Stimulated activated CD4-positive, alpha-beta T cell treated with anti-CD3 and anti-CD28 coated beads, Interleukin-4, amount 100 ng/mL, for 24 hours (primary cell): ENCODE data around the gene CTSD.

Source experiments
- DNase-seq: peaks from one replicate; pipeline ENCODE4 v3.0.0-alpha.2; 2020

Gene CTSD

DNA sequence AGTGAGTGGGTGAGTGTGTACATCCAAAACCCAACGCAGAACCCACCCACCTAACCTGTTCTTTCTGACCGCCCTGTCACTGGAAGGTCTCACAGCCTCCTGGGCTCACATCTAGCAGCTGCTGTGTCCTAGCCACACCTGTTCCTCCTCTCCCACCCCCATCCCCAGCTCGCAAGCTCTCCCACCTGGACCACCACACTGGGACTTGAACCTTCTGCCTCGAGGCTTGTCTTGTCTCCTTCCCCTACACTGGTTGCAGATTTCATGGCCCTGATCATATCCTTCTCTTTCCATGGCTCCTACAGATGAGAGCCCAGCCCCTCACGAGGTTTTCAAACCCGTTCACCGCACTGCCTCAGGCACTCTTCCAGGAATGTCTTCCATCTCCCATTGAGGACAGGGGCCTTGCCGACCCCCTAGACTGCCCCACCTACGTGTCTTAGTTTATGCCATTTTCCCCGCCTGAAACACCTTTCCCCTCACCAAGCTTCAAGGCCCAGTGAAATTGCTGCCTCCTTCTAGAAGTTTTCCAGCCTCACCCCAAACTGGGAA is 20.1 kb downstream of the CTSD start:
- DNase-seq: no peak

DNA sequence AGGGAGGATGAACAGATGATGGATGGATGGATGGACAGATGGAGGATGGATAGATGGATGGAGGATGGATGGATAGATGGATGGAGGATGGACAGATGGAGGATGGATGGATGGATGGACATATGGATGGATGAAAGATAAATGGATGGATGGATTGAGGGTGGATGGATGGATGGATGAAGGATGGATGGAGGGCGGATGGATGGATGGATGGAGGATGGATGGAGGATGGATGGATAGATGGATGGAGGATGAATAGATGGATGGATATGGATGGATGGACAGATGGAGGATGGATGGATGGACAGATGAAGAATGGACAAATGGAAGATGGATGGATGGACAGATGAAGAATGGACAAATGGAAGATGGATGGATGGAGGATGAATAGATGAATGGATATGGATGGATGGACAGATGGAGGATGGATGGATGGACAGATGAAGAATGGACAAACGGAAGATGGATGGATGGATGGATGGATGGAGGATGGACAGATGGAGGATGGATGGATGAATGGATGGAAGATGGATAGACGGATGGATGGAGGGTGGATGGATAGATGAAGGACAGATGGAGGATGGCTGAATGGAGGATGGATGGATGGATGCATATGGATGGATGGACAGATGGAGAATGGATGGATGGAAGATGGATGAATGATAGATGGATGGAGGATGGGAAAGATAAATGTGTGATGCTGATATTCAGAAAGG is 20.7 kb downstream of the CTSD start:
- DNase-seq: no peak

DNA sequence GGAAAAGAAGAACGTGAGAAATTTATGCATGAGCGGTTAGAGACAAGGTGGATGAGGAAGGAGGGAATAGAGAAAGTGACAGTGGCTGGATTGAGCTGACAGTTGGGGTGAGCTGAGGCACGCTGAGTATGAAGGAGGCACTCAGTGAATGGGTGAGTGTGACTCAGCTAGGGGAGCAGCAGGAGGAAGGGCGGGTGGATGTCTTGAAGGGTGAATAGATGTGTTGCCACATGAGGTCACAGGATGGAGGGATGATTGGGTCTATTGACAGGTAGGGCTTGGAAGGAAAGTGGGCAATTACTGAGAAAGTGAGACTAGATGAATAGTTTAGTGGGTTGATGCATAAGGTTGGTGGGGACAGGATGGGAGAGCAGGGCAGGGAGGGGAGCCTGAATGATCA is 21.4 kb downstream of the CTSD start:
- no peak for DNase-seq

DNA sequence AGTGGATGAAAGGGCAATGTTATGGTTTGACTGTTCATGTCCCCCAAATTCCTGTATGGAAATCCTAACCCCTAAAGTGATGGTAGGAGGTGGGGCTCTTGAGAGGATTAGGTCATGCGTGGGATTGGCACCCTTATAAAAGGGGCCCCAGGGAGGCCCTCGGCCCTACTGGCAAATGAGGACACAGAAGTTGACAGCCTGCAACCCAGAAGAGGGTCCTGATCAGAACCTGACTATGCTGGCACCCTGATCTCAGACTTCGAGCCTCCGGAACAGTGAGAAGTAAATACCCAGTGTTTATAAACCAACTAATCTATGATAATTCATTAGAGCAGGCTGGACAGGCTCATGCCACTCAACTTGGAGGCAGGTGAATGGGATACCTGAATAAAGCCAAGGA is 22.0 kb downstream of the CTSD start:
- DNase-seq: no peak

DNA sequence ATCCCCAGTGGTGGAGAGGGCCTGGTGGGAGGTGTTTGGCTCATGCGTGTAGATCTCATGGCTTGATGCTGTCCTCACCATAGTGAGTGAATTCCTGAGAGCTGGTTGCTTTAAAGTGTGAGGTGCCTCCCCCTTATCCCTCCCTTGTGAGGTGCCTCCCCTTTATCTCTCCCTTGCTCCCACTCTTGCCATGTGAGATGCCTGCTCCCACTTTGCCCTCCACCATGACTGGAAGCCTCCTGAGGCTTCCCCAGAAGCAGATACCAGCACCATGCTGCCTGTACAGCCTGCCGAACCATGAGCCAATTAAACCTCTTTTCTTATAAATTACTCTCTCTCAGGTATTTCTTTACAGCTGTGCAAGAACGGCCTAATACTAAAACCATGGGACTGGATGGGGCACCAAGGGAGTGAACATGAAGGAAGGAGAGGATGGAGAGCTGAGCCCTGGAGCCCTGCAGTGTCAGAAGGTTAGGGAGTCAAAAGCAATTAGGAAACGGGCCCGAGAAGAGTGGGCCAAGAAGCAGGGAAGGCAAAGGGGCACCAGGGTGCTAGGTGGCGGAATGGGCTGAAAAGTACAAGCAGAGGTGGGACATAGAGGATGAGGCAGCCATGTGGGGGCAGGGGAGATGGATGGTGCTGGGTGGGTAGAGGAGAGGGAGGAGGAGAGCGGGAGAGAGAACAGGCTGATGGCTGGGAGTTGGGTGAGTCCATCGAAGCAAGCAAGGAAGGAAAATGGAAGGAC is 22.8 kb downstream of the CTSD start:
- no peak for DNase-seq

DNA sequence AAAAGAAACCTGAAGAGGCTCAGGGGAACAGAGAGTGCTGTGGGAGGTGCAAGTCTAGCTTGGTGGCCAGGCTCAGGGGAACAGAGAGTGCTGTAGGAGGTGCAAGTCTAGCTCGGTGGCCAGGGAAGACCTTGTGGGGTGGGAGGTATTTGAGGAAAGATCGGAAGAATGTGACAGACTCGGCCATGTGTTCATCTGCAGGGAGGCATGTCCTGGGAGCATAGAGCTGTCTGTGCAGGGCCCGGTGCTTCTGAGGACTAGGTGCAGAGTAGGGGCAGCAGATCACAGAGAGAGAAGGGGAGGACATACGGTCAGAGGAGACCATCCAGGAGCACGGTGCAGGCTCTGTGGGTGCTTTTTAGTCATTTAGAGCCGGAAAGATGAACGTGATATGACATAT is 24.2 kb downstream of the CTSD start:
- DNase-seq: no peak

DNA sequence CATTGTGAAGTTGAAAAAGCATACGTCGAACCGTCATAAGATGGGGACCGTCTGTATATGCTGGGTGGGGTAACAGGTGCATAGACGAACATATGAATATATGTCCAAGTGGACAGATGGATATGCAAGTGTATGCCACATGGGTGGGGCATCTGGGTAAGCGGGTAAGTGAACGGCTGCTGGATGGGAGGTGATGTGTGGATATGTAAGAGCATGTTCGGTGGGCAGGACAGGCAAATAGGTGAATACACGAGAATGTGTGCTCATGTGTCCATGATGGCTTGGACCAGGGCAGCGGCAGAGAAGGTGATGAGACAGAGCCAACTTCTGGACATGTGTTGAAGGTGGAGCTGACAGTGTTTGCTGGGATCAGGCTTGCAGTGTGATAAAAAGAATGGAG is 25.3 kb downstream of the CTSD start:
- DNase-seq: no peak

DNA sequence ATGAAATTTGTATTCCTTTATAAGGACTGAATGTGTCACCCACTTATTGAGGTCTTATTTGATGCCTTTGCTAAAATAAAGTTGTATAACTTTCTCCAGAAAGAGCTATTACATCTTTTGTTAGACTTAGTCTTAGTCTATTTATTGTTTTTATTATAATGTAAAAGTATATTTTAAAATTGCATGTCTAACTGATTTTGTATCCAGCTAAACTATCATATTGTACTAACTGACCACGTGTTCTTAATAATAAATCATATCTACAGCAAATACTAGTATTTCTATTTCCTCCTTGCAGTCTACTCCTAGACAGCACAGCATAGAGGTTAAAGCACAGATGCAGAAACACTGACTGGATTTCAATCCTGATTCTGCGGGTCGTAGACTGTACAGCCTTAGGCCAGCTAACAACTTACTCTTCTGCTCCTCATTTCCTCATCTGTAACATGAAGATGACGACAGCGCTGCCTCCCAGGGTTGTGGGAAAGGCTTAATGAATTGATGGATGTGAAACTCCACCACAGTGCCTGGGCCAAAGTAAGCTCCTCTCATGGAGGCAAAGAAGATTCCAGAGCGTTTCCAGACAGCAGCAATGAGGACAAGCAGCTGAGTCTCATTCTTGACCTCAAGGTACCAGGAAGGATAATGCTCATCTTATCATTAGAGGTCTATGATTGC is 26.5 kb downstream of the CTSD start:
- no peak for DNase-seq

DNA sequence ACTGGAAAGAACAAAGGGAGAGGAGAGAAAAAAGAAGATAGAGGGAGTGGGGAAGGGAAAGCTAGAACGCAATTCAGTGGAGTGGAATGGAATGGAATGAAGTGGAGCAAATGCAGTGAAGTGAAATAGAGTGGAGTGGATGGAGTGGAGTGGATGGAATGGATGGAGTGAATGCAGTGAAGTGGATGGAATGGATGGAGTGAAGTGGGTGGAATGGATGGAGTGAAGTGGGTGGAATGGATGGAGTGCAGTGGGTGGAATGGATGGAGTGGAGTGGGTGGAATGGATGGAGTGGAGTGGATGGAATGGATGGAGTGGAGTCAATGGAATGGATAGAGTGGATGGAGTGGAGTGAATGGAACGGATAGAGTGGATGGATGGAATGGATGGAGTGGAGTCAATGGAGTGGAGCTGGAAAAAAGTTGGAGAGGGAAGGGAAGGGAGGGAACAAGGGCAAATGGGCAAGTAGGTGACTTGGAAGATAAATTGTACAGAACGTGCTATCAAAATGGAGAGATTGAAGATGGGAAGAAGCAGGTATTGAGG is 27.2 kb downstream of the CTSD start:
- no peak for DNase-seq

DNA sequence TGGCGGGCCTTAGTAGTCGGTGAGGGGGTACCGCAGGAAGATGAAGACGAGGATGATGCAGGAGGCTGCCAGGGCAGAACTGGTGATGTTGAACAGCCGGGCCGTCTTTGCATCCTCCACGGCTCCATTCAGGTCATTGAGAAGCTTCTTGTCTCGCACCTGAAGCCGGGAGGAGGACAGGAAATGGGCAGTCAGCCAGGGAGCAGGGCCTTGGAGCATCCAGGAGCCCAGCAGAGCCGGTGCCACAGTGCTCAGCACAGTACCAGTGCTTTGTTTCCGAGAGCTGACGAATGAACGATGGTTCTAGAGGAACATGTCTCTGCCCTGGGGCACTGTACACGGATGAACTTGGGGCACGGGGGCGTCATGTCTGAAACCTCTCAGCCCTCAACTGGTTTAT is 28.5 kb downstream of the CTSD start:
- DNase-seq: no peak

DNA sequence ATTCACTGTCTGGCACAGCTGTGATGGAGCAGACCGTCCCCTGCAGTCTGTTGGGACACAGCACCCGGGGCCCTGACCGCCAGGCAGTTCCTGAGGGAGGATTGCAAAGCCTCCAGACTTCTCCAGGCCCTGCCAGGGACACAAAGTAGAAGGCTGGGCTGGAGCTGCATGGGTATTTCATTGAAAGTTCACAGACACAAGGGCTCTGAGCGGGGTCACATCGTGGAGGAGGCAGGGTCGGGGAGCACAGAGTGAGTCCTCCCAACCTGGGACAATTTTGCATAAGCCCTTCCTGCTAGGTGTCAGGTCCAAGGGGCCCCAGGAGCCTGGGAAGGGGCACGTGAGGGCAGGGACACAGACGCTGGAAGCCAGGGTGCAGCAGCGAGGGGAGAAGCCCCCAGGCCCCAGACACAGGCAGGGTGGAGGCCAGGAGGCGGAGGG is 29.1 kb downstream of the CTSD start:
- no peak for DNase-seq

DNA sequence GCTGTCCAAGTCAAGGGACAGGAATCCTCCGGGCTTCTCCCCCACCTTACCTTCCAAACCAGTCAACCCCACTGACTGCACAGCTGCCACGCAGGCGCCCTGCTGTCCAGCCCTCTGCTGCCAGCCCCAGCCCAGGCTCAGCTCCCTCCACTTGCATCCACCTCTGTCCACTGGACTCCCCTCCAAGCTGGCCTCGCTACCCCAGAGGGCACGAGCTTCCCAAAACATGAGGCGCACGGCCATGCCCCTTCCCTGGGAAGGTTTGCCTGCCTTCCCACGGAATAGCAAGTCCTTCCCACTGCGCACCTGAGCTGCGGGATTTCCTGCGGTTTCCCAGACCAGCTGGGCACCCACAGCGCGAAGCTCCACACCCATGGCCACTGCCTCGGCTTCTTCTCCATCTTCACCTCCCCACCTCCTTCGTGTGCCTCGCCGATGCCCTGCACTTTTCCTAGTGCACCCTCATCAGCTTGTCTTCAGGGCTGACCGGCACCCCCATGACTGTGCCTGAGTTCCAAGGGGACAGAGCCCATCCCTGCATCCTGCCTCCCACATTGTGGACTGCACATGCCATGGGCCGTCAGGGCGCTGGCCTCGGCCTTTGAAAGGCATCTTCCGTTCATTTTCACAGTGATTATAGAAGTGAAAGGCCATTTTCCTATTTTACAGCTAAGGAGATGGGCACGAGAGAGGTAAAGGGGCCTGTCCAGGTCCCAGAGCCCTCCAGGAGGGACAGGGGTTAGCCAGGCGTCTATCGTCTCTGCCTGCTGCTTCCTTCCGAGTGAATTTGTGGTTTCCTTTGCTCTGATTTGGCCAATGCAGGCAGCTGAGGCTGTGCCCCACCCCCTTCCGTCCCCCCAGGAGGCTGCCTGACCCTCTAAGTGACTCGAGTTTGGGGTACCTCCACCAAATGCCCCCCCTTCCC is 29.7 kb downstream of the CTSD start:
- DNase-seq: no peak

DNA sequence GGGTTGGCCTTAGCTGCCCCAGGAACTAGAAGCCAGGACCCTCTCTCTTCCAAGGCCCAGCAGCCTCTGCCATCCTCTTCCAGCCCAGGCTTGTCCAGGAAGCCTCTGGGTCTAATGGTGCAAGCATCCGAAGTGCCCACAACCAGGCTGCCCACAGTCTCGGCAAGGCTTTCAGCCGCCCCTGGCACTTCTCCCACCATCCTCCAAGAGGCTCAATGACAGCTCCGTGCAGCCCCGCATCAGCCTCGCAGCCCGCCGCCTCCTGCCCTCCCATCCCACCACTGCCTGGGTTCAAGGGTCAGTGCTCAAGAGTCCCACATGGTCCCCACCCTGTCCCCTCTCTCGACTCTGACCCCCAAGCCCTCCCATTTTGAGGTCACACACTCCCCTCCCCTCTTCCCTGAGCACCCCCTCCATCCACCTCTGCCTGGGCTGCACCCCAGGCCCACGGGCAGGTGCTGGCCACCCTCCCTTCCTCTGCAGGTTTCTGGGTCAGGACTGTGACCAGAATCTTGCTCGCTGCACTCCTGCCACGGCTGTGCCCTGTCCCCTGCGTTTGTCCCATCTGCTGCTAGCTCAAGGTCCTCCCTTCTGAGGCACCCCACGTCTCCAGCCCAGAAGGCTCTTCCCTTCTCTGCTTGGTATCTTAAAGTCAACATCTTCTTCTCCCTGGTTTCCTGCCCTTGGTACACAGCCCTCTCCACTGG is 30.6 kb downstream of the CTSD start:
- DNase-seq: no peak

DNA sequence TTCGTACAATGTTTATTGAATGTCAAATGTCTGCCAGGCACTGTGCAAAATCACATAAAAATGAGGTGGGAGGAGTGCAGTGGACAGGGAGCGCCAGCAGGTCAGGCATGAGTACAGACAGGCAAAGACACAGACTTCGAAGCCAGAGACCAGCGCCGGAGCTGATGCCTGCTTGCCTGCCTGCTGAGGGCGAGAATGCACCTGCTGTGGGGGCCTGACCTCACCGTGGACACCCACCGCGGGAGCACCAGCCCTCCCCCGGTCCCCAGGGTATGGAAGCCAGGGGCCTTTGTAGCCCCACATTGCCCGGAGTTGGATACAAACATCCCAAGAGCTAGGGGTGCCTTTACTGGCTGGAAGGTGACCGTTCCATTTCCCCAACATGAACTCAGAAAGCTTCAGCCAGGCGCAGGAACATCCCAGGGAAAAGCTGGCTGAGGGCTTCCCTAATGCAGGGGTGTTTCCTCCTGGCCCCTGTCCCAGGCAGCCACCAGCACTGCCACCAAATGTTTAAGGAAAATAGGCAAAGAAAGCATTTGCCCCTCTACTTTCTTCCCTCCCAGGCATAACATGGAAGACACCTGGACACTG is 31.2 kb downstream of the CTSD start:
- DNase-seq: no peak

DNA sequence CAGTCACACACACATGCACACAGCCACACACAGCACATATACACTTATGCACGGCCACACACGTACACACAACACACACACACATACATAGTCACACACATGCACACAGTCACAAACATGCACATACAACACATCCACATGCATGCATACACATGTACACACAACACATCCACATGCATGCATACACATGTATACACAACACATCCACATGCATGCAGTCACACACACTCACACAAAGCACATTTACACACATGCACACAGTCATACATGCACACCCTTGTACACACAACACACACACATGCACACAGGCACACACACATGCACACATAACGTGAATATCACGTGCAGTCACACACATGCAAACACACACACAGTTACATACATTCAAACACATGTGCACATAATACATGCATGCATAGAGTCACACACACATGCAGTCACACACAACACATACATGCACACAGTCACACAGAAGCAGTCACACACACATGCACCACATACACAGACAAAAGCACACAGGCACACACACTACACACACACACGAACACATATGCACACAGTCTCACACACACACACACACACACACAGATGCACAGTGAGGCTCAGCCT is 32.2 kb downstream of the CTSD start:
- DNase-seq: no peak

DNA sequence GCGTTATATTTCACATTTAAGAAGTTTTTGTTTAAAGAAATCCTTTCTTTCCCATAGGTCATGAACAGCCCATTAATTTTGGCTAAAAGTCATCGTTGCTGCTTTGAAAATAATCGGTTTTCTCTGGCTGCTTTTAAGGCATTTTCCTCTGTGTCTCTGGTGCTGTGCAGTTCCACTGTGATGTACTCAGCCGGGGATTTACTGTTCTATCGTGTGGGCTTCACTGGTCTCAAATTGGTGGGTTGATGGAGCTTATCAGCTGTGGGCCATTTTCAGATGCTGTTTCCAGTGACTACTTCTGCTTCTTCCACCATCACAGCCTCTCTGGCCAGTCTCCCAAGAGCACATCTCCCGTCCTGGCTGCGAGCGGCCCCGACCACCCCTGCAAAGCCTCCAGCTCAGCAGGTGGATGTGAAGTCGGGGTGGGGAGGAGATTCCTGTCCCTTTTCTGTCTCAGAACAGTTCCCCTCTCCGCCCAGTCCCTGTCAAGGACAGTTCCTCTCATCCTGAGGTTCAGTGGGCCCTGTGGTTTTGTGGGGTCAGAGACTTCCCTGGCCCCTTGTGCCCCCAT is 33.6 kb downstream of the CTSD start:
- DNase-seq: no peak

DNA sequence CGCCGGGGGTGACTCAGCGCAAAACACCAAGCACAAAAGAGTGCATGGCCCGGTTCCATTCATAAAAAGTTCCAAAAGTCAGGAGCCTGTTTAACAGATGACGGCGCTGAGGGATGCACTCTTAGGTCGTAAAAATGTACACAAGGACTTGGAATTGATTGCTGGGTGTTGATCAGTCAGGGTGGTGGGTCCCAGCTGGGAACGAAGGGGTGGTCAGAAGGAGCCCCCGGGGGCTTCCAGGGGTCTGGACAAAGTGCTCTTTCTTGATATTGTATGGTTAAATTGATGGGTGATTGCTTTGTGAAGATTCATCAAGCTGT is 34.1 kb downstream of the CTSD start:
- no peak for DNase-seq

DNA sequence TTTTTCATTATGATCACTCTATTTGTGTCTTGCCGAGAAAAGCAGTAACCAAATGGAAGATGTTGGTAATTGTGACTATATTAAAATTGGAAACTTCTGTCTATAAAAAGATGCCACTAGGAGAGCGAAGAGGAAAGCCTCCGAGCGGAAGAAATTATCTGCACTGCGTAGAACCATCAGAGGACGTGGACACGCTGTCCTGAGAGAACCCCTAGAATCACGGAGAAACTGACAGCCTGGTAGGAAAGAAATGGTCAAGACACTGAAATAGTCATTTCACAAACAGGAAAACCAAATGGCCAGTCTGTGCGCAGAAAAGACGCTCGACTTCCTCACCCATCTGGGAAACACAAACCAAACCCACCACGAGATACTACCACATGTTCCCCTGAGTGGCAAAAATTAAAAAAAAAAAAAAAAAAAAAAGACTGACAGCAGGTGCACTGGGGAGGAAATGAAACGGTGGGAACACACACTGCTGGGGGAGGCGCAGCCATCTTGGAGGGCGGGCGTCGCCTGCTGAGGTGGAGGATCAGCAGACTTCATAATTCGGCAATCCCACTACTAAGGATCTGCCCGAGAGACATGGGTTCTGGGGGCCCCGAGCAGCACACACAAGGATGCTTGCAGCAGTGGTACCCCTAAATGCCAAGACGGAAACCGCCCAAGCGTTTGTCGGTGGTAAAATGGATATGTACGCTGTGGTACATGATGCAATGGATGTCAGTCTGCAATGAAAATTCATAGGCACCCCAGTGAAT is 34.6 kb downstream of the CTSD start:
- no peak for DNase-seq

DNA sequence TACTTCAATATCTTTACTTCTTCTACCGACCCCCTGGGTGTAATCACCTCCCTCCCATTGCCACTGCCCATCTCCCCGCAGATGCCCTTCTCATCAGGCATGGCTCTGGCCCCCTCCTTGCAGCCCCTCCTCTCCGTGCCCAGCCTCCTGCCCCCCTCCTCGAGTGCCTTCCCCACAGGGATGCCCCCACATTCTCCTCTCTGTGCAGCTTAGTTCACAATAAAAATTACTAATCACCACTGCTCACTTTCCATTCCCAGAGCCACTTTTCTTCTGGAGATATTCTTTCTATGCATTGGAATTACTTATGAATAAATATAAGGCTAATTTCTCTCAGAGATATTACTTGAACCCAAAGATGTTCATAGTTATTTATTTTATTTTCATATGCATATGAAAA is 35.4 kb downstream of the CTSD start:
- DNase-seq: no peak

DNA sequence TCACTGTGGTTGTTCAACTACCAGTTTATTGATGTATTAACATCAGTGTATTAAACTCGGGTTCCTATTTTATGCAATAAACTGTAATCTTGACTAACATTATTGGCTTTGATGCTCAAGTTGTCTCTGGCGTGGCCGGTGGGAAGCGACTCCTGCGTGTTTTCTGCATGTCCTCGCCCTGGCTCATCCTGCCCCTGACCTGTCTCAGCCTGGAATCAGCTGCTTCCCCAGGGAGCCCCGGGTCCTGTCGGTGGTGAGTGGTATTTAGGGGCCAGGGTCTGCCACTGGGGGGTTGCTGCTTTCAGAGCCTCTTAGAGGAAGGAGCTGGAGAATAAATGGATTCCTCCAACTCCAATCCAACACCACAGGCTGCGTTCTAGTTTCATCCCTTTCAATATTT is 35.9 kb downstream of the CTSD start:
- DNase-seq: no peak
